Ishikawa (cell line): ENCODE results near the gene ABCD4.

ENCODE experiments used
- CEBPB ChIP-seq: IDR thresholded peaks from 2 replicates; pipeline ENCODE4 v1.6.1; 2012
- CREB1 ChIP-seq: IDR thresholded peaks from 2 replicates; pipeline ENCODE4 v1.6.1; 2012; ENCODE audit warnings: low read depth
- RAD21 ChIP-seq: IDR thresholded peaks from 2 replicates; pipeline ENCODE4 v1.6.1; 2012; ENCODE audit warnings: low read depth
- TAF1 ChIP-seq: IDR thresholded peaks from 2 replicates; pipeline ENCODE4 v1.6.1; 2012; ENCODE audit warnings: low read depth, mild to moderate bottlenecking
- TCF12 ChIP-seq: IDR thresholded peaks from 2 replicates; pipeline ENCODE4 v1.6.1; 2012; ENCODE audit warnings: low read depth
- TEAD4 ChIP-seq: IDR thresholded peaks from 2 replicates; pipeline ENCODE4 v1.6.1; 2012
- YY1 ChIP-seq: IDR thresholded peaks from 2 replicates; pipeline ENCODE4 v1.6.1; 2012; ENCODE audit warnings: low read depth
- ZBTB7A ChIP-seq: IDR thresholded peaks from 2 replicates; pipeline ENCODE4 v1.6.1; 2012; ENCODE audit warnings: low read depth
- TF ChIP-seq, protein P1 (sequence below): IDR thresholded peaks from 2 replicates; pipeline ENCODE4 v1.6.1; 2012
- TF ChIP-seq, protein P2 (sequence below): IDR thresholded peaks from 2 replicates; pipeline ENCODE4 v1.6.1; 2012

DNA sequence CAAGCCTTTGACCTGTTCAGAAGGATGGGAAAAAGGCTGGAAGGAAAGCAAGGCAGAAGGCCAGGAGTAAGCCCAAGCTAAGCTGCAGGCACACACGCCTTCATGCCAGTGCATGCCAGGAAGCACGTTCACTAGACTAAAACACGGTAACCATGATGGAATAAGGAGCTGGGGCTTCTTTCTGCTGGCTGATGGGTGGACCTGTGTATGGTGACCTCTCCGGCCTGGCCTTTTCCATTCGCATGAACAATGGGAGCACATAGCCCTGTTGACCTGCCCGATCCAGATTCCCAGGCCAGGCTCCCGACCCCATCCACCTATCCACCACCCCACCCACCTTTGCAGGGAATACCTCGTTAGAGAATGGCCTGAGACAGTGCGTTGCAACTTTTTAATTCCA is 40.7 kb downstream of the ABCD4 start:
- no peak for TF ChIP-seq YY1
- TF ChIP-seq TCF12, result no peak
- TF ChIP-seq, protein P1, sequence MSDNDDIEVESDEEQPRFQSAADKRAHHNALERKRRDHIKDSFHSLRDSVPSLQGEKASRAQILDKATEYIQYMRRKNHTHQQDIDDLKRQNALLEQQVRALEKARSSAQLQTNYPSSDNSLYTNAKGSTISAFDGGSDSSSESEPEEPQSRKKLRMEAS, result no peak
- TF ChIP-seq TEAD4, result no peak
- TF ChIP-seq, protein P2, sequence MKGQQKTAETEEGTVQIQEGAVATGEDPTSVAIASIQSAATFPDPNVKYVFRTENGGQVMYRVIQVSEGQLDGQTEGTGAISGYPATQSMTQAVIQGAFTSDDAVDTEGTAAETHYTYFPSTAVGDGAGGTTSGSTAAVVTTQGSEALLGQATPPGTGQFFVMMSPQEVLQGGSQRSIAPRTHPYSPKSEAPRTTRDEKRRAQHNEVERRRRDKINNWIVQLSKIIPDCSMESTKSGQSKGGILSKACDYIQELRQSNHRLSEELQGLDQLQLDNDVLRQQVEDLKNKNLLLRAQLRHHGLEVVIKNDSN, result no peak
- TF ChIP-seq CEBPB, result no peak
- TF ChIP-seq RAD21, result no peak
- TF ChIP-seq TAF1, result no peak
- TF ChIP-seq CREB1, result no peak
- no peak for TF ChIP-seq ZBTB7A
